HG03159 (cell line): ENCODE results near the gene PDZD7.

Source experiments
- ATAC-seq: cut with Tn5 transposase; IDR thresholded peaks from one replicate; pipeline ENCODE4 v1.9.1; 2021; ENCODE audit warnings: mild to moderate bottlenecking, moderate library complexity; ENCODE audit not compliant: unreplicated experiment

Gene PDZD7

GRCh38 chr10:101061624-101062231 is 30.8 kb upstream of the PDZD7 start, which contains the start of gene KAZALD1:
KAZALD1 (plus strand) TSS chr10:101061989; CDS start chr10:101062593, 604 bp downstream.
- no peak for ATAC-seq

- peak; percentile 48 for ATAC-seq
Observed at GRCh38 chr10:101060951-101061623, 30.2 kb upstream of the PDZD7 start.

GRCh38 chr10:101060036-101060950 is 29.4 kb upstream of the PDZD7 start:
- ATAC-seq: peak; percentile 37

- no peak for ATAC-seq
Observed at GRCh38 chr10:101056365-101057151, 25.6 kb upstream of the PDZD7 start.

GRCh38 chr10:101055411-101055810 is 24.5 kb upstream of the PDZD7 start:
- ATAC-seq: no peak

- ATAC-seq: no peak
Observed at GRCh38 chr10:101054876-101055275, 23.9 kb upstream of the PDZD7 start.

- ATAC-seq: no peak
Observed at GRCh38 chr10:101054351-101054750, 23.4 kb upstream of the PDZD7 start.

GRCh38 chr10:101053516-101053915 is 22.6 kb upstream of the PDZD7 start:
- ATAC-seq: no peak

- ATAC-seq: no peak
Observed at GRCh38 chr10:101052285-101052684, 21.4 kb upstream of the PDZD7 start.

GRCh38 chr10:101050208-101051069 is 19.5 kb upstream of the PDZD7 start:
- no peak for ATAC-seq

- ATAC-seq: no peak
Observed at GRCh38 chr10:101047961-101048892, 17.3 kb upstream of the PDZD7 start.

- no peak for ATAC-seq
Observed at GRCh38 chr10:101047268-101047667, 16.3 kb upstream of the PDZD7 start.

GRCh38 chr10:101046332-101047238 is 15.7 kb upstream of the PDZD7 start:
- ATAC-seq: no peak

- ATAC-seq: no peak
Observed at GRCh38 chr10:101044117-101044516, 13.2 kb upstream of the PDZD7 start.

- ATAC-seq: no peak
Observed at GRCh38 chr10:101043363-101043707, 12.4 kb upstream of the PDZD7 start.

GRCh38 chr10:101042667-101043362 is 11.9 kb upstream of the PDZD7 start:
- ATAC-seq: peak; percentile 91

GRCh38 chr10:101042118-101042517 is 11.2 kb upstream of the PDZD7 start:
- no peak for ATAC-seq
